ENCODE measurements around the gene SNTB2. TPM values are rescaled to one million over a fixed set of nuclear protein-coding genes. Genes with fewer than 3 reads are reported as not detected.

SNTB2 gene
- total and polyA plus RNA-seq, 9 of the 15 experiments (the other 6 are each of a cell fraction or from before 2014, with no cell fraction given): 1.2 to 13.7 (median 5.7) TPM

DNA sequence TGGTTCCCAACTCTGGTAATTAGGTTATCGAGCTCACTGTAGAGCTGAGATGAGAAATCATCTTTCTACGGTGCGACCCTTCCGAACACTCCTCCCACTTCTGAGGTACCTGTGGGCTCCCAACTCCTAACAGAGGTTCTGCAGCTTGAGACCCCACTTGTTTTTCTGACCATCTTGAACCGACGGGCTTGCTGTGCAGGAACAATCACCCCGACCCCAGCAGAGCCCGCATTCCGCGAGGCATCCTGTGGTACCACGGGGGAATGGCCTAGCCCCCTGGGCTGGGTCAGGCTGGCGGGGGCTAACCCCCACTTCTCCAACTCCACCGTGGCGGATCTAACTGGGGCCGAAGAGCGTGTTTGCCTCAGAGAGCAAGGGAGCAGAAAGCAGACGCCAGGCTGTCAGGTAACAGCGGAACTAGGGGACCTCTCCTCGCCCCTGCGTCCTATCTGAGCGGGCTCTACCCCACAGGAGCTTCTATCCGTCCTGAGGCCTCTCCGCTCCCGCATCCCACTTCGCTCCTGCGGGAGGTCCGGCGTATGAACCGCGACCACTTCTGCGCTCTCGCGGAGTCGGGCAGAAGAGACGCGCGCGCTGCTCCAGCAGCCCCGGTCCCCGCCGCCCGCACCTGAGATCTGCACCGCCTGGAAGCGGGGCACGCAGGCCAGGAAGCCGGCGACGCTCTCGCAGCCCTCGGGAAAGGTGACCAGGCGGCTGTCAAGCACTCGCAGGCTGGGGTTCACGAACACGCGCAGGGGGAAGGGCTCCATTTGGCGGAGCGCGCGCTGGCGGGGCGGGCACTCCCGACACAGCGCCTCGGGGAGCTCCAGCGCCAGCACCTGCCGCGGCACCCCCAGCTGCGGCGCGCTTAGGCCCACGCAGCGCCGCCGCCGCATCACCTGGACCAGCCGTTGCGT, 142.7 kb downstream of the SNTB2 start (continued):
- TF ChIP-seq PHTF2 (CRISPR knock-in tag; IDR thresholded peaks at IDR 0.05) (no peak), HDAC1 (IDR thresholded peaks at IDR 0.05) (peak in 1 of 2 experiments; percentile 76; a peak in 2 of 4 replicates), MCM3 (IDR thresholded peaks at IDR 0.05) (no peak), CHCHD3 (CRISPR knock-in tag; IDR thresholded peaks at IDR 0.05) (no peak), CEBPB (tag; IDR thresholded peaks at IDR 0.05) (no peak), NR2C2 (CRISPR knock-in tag; IDR thresholded peaks at IDR 0.05) (0 out of 2 replicates have a peak, but pooled peaks have one; percentile 16), NR2C2 (tag; IDR thresholded peaks at IDR 0.05) (no peak), MTF1 (CRISPR knock-in tag; IDR thresholded peaks at IDR 0.05; ENCODE audit: borderline replicate concordance) (no peak), KDM1A (IDR thresholded peaks at IDR 0.05) (no peak), RUNX1 (IDR thresholded peaks at IDR 0.05; ENCODE audit: low read depth) (no peak), KAT7 (CRISPR knock-in tag; IDR thresholded peaks at IDR 0.05; ENCODE audit: borderline replicate concordance) (0 out of 2 replicates have a peak, but pooled peaks have one; percentile 13)
- TF ChIP-seq, protein P1, sequence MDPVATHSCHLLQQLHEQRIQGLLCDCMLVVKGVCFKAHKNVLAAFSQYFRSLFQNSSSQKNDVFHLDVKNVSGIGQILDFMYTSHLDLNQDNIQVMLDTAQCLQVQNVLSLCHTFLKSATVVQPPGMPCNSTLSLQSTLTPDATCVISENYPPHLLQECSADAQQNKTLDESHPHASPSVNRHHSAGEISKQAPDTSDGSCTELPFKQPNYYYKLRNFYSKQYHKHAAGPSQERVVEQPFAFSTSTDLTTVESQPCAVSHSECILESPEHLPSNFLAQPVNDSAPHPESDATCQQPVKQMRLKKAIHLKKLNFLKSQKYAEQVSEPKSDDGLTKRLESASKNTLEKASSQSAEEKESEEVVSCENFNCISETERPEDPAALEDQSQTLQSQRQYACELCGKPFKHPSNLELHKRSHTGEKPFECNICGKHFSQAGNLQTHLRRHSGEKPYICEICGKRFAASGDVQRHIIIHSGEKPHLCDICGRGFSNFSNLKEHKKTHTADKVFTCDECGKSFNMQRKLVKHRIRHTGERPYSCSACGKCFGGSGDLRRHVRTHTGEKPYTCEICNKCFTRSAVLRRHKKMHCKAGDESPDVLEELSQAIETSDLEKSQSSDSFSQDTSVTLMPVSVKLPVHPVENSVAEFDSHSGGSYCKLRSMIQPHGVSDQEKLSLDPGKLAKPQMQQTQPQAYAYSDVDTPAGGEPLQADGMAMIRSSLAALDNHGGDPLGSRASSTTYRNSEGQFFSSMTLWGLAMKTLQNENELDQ (CRISPR knock-in tag; IDR thresholded peaks at IDR 0.05; ENCODE audit: borderline replicate concordance): no peak
- TF ChIP-seq, protein P2, sequence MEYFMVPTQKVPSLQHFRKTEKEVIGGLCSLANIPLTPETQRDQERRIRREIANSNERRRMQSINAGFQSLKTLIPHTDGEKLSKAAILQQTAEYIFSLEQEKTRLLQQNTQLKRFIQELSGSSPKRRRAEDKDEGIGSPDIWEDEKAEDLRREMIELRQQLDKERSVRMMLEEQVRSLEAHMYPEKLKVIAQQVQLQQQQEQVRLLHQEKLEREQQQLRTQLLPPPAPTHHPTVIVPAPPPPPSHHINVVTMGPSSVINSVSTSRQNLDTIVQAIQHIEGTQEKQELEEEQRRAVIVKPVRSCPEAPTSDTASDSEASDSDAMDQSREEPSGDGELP (CRISPR knock-in tag; IDR thresholded peaks at IDR 0.05; ENCODE audit: borderline replicate concordance): peak; percentile 18; the same call in 1 of the 2 replicates
- TF ChIP-seq, protein P3, sequence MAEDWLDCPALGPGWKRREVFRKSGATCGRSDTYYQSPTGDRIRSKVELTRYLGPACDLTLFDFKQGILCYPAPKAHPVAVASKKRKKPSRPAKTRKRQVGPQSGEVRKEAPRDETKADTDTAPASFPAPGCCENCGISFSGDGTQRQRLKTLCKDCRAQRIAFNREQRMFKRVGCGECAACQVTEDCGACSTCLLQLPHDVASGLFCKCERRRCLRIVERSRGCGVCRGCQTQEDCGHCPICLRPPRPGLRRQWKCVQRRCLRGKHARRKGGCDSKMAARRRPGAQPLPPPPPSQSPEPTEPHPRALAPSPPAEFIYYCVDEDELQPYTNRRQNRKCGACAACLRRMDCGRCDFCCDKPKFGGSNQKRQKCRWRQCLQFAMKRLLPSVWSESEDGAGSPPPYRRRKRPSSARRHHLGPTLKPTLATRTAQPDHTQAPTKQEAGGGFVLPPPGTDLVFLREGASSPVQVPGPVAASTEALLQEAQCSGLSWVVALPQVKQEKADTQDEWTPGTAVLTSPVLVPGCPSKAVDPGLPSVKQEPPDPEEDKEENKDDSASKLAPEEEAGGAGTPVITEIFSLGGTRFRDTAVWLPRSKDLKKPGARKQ (CRISPR knock-in tag; IDR thresholded peaks at IDR 0.05): no peak
- TF ChIP-seq, protein P4, sequence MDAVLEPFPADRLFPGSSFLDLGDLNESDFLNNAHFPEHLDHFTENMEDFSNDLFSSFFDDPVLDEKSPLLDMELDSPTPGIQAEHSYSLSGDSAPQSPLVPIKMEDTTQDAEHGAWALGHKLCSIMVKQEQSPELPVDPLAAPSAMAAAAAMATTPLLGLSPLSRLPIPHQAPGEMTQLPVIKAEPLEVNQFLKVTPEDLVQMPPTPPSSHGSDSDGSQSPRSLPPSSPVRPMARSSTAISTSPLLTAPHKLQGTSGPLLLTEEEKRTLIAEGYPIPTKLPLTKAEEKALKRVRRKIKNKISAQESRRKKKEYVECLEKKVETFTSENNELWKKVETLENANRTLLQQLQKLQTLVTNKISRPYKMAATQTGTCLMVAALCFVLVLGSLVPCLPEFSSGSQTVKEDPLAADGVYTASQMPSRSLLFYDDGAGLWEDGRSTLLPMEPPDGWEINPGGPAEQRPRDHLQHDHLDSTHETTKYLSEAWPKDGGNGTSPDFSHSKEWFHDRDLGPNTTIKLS (IDR thresholded peaks at IDR 0.05; ENCODE audit: borderline replicate concordance, low read depth): no peak
- TF ChIP-seq, protein P5, sequence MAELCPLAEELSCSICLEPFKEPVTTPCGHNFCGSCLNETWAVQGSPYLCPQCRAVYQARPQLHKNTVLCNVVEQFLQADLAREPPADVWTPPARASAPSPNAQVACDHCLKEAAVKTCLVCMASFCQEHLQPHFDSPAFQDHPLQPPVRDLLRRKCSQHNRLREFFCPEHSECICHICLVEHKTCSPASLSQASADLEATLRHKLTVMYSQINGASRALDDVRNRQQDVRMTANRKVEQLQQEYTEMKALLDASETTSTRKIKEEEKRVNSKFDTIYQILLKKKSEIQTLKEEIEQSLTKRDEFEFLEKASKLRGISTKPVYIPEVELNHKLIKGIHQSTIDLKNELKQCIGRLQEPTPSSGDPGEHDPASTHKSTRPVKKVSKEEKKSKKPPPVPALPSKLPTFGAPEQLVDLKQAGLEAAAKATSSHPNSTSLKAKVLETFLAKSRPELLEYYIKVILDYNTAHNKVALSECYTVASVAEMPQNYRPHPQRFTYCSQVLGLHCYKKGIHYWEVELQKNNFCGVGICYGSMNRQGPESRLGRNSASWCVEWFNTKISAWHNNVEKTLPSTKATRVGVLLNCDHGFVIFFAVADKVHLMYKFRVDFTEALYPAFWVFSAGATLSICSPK (IDR thresholded peaks at IDR 0.05; ENCODE audit: borderline replicate concordance): no peak

Data from K562 (cell line).